Measurements from ENCODE around the gene CELF5. TPM values are rescaled to one million over a fixed set of nuclear protein-coding genes. Genes with fewer than 3 reads are reported as not detected.

CELF5 gene
- total RNA-seq, 4 donors from 2014 or later = not detected

- H3K4me3 ChIP-seq = no peak overlapping the region
- no peaks in the 10 kb centered on the region for H3K27me3 ChIP-seq
- H3K36me3 ChIP-seq = peaks cover 0 to 65% of the 10 kb centered on the region in 2 donors
- H3K9me3 ChIP-seq = no peaks in the 10 kb centered on the region
- ATAC-seq = no peak
- H3K27ac ChIP-seq = no peak overlapping the region
- 89% methylated on average over 5 of the region's 32 CpGs; no CpG with 5 or more reads in 1 of the 2 donors for WGBS, 2 donors (ENCODE audit: low coverage in 1 of 2)
- no peak for TF ChIP-seq POLR2A (IDR thresholded peaks at IDR 0.05)
- TF ChIP-seq EP300 (IDR thresholded peaks at IDR 0.05) = no peak
- no peak for TF ChIP-seq POLR2AphosphoS5 (IDR thresholded peaks at IDR 0.05)
- no peak for TF ChIP-seq CTCF (IDR thresholded peaks at IDR 0.05)
- H3K4me1 ChIP-seq = peaks cover 0 to 18% (median 9%) of the 10 kb centered on the region in 3 donors
These were observed 32.2 kb upstream of the CELF5 start for GRCh38 chr19:3192228-3192635.

DNA sequence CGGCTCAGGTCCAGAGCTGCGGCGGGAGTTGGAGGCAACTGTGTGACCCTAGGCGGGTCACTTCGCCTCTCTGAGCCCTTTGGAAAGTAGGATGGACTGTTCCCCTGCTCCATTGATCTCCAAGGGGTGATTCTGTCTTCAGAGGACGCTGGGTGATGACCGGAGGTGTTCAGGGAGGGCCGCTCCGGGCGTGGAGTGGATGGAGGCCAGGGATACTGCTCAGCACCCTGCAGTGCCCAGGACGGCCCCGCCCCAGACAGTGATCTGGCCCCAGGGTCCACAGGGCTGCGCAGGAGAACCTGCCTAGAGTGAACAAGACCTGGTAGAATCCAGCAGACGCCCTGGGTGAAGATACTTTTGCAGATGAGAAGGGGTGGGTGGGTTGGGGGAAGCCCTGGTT lies 31.8 kb upstream of the CELF5 start:
- peaks cover 0 to 14% (median 7%) of the 10 kb centered on the region in 3 donors for H3K4me1 ChIP-seq
- ATAC-seq = peak; percentile 5
- H3K4me3 ChIP-seq = no peak overlapping the region
- TF ChIP-seq POLR2A (IDR thresholded peaks at IDR 0.05) (no peak), POLR2AphosphoS5 (IDR thresholded peaks at IDR 0.05) (no peak), EP300 (IDR thresholded peaks at IDR 0.05) (no peak), CTCF (IDR thresholded peaks at IDR 0.05) (no peak)
- no peaks in the 10 kb centered on the region for H3K9me3 ChIP-seq
- no peak overlapping the region for H3K27ac ChIP-seq
- no CpG with 5 or more reads among the region's 14 CpGs for WGBS, 2 donors (ENCODE audit: low coverage in 1 of 2)
- peaks cover 0 to 67% of the 10 kb centered on the region in 2 donors for H3K36me3 ChIP-seq
- H3K27me3 ChIP-seq = no peaks in the 10 kb centered on the region

GRCh38 chr19:3193256-3194105 lies 31.0 kb upstream of the CELF5 start:
- WGBS, 2 donors (ENCODE audit: low coverage in 1 of 2) = 50% methylated on average over 1 of the region's 40 CpGs; no CpG with 5 or more reads in 1 of the 2 donors
- Histone ChIP-seq H3K27ac (no peak overlapping the region), H3K4me1 (peaks cover 0 to 6% (median 4%) of the 10 kb centered on the region in 3 donors), H3K4me3 (no peak overlapping the region), H3K27me3 (no peaks in the 10 kb centered on the region), H3K9me3 (no peaks in the 10 kb centered on the region), H3K36me3 (peaks cover 0 to 71% of the 10 kb centered on the region in 2 donors)
- no peak for TF ChIP-seq CTCF (IDR thresholded peaks at IDR 0.05)
- no peak for ATAC-seq

- Histone ChIP-seq H3K27ac (no peak overlapping the region), H3K36me3 (peaks cover 0 to 74% of the 10 kb centered on the region in 2 donors), H3K27me3 (no peaks in the 10 kb centered on the region), H3K4me1 (no peaks in the 10 kb centered on the region), H3K9me3 (no peaks in the 10 kb centered on the region), H3K4me3 (no peak overlapping the region)
- WGBS, 2 donors (ENCODE audit: low coverage in 1 of 2) = 90 to 96% methylated on average over 10 to 15 of the region's 17 CpGs
- no peak for ATAC-seq
- no peak for TF ChIP-seq CTCF (IDR thresholded peaks at IDR 0.05)
- no peak for TF ChIP-seq POLR2AphosphoS5 (IDR thresholded peaks at IDR 0.05)
These were observed 30.1 kb upstream of the CELF5 start for GRCh38 chr19:3194106-3195087.
